ENCODE measurements around the gene ADORA2A.

The ADORA2A gene

DNA sequence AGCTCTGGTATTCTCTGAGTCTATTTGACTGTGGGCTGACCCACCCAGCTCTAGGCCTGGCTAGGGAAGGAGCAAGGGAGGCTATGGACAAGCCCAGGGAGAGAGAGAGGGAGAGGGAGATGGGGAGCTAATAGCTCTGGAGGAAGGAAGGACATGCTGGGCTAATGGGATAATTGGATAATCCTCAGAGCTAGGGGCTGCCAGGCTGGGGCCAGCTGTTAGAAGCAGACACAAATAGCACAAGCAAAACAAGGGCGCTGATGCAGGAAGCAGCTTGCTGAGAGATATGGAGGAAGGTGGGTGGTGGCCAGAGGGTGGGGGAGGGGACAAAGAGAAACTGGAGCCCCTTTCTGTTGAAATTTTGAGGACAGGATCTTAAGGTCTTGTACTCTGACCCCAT, 23.2 kb downstream of the ADORA2A start:
- no peak for DNase-seq (ENCODE audit: low read depth in 3 of 3)

DNA sequence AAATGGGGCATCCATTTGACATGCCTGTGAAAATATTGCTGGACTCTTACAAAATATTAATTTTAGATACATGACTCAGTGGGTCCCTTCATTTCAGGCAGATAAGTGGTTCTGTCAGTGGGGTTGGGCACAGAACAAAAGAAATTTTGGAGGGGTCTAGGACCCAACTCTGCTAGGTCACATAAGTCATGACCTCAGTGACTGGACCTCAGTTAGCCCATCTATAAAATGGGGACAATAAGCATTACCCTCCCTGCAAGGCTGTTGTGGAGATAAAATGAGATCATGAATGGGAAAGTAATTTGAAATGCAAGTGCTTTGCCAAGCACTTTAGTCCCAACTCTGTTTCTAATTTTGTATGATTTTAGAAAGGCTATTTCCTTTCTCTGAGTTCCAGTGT, 23.8 kb downstream of the ADORA2A start:
- DNase-seq (ENCODE audit: low read depth in 3 of 3), result no peak

DNA sequence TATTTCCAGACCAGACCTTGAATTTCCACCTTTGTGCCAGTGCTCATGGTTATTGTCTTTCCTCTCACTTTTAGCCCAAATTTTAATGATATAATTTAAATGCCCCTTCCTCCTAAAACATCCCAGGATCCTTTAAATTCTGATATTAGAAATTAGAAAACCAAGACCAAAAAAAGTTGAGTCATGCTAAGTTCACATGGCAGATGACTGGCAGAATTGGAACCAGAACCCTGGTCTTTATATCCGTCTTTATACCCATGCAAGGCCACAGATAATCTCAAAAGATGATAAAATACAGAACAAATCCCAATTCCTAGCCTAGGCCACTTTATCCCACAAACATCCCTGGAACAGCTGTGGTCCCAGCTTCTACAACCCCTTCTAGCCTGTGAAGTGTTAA, 26.5 kb downstream of the ADORA2A start:
- DNase-seq (ENCODE audit: low read depth in 3 of 3), result no peak

DNA sequence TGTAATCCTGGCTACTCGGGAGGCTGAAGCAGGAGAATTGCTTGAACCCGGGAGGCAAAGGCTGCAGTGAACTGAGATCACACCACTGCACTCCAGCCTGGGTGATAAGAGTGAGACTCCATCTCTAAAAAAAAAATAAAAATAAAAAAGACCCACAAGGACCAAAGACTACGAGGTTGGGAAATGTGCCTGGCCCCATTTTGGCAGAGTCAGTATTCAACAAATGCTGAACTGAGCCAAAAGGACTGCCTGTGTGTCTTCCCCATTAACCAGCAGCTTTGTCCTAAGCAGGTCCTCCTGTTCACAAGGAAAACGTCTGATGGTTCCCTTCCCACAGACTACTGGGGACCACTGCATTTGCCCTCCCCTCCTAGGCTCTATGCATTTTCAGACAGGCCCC, 27.6 kb downstream of the ADORA2A start:
- no peak for DNase-seq (ENCODE audit: low read depth in 3 of 3)

DNA sequence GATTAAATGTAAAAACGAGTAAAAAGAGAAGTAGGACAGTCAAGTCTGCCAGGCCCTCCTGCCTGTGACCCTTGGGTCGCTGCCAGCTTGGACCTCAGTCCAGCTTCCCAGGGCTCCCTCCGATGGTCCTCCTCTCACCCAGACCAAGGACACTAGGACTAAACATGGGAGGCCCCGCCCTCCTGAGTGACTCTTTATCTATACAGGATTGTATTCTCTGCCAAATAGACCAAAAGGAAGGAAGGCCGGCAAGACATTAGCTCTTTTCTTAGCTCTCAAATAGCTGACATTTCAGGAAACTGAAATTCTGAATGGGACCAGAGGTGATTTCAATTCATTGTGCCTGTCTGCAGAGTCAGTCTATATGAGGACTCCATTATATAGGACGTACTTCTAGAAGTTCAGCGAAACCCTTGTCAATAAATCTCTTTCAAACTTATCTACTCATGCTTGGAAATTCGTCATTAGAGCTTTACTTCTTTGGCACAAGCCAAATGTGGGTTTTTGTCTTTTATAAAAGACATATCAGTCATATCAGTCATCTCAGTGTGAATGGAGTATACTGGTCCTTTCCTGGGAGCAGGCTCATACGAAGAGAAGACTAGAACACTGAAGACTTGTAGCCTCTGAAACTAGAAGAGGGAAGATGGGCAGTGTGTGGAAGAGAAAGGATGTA, 28.5 kb downstream of the ADORA2A start:
- no peak for DNase-seq (ENCODE audit: low read depth in 3 of 3)

DNA sequence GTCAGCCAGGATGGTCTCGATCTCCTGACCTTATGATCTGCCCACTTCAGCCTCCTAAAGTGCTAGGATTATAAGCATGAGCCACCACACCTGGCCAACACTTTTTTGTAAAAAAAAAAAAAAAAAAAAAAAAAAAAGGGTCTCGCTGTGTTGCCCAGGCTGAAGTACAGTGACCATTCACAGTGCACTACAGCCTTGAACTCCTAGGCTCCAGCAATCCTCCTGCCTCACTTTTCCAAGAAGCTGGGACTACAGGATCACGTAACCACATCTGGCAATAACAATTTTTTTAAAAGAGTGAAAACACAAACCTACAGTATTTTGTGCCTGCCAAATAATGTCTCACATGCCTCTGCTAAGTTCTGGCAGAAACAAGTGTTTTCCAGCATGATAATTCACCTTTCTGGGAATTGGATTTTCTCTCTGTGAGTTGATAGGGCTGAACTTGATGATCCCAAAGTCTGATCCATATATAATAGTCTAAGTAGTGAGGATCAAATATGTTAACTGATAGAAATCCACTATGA, 30.6 kb downstream of the ADORA2A start:
- DNase-seq (ENCODE audit: low read depth in 3 of 3), result no peak

DNA sequence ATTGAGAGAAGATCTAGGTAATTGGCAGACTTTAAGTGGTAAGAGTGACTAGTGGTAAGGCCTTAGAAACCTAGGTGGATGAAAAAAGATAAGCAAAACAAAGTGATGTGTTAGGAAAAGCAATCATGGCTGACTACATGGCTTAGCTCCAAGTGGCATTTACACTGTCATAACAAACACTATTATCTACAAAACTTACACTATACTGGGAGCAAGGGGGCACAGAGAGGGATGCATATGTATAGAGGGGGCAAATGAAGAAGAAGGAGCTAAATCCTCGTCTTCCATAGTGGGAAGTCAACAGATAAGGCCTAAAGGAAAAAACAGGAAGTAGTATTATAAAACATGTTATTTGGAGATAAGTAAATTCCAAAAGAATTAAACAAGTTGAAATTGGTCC, 32.5 kb downstream of the ADORA2A start:
- no peak for DNase-seq (ENCODE audit: low read depth in 3 of 3)

DNA sequence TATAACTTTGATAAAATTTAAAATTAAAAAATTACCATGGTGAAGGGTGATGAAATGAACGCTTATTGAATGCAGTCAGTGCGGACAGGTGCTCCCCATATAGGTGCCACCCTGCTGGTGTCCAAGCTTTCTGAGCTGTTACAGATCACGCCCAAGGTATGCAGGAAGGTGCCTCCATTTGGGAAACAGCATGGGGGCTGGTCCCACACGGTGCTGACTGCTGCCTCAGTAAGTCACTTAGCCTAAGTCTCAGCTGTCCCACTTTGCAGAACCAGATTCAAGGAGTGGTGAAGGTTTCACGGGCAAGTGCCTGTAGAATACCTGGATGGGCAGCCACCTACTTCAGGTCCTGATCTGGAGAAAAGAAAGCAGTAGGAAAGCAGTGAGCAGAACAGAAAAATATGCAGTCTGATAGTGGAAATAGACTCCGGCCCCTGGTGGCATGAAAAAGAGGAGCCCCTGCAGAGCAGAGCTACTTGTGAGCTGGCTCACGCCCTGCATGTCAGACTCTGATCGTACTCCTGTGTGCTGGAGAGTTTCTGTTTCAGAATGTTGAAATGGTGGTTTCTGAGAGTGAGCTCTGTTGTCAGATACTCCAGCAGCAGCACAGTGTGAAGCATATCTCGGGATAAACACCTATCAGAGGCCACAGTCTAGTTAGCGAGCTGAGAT, 33.2 kb downstream of the ADORA2A start:
- DNase-seq (ENCODE audit: low read depth in 3 of 3), result no peak

DNA sequence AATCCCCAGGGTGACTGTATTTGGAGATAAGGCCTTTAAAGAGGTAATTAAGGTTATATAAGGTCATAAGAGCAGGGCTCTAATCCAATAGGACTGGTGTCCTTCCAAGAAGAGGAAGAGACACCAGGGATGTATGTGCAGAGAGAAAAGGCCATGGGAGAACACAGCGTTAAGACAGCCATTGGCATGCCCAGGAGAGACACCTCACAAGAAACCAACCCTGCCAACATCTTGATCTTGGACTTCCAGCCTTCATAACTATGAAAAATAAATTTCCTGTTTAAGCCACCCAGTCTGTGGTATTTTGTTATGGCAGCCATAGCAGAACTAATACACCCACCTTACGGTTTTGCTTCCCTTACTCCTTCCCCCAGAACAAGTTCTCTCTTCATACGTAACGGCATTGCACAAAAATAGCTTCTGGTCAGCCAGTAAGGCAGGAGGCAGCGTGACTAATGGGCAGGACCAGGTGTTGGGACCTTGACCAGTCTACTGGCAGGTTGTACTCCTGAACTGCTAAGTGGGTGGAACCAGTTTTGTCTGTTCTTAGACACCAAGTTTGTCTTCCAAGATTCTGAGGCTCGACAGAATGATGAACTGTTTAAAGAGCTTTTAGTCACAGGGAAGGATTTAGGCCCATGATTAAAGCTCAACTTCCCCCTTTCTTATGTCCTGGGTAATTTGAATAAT, 35.8 kb downstream of the ADORA2A start:
- DNase-seq (ENCODE audit: low read depth in 3 of 3), result no peak

DNA sequence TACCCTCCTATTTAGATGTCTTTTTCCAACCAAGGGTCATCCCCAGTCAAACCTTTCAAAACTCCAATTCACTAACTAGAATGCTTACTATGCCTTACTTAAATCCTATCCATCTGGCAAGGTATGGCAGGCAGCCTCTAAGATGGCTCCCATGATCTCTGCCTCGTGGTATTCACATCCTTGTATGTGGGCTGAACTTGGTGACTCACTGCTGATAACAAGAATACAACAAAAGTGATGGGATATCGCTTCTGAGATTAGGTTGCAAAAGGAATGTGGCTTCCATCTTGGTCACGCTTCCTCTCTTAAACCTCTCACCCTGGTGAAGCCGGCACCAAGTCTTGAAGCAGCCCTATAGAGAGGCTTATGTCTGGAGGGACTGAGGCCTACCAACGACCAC, 38.2 kb downstream of the ADORA2A start:
- no peak for DNase-seq (ENCODE audit: low read depth in 3 of 3)

DNA sequence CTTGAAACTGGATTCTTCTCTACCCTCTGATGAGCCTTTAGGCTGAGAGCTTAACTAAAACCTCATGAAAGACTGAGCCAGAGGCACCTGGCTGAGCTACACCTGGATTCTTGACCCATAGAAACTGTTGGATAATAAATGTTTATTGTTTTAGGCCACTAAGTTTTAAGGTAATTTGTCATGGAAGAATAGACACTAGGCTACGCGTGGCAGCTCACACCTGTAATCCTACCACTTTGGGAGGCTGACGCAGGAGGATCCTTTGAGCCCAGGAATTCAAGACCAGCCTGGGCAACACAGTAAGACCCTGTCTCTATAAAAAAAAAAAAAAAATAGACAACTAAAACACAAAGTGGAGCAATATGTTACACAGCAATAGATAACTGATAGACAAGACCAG, 38.6 kb downstream of the ADORA2A start:
- no peak for DNase-seq (ENCODE audit: low read depth in 3 of 3)

DNA sequence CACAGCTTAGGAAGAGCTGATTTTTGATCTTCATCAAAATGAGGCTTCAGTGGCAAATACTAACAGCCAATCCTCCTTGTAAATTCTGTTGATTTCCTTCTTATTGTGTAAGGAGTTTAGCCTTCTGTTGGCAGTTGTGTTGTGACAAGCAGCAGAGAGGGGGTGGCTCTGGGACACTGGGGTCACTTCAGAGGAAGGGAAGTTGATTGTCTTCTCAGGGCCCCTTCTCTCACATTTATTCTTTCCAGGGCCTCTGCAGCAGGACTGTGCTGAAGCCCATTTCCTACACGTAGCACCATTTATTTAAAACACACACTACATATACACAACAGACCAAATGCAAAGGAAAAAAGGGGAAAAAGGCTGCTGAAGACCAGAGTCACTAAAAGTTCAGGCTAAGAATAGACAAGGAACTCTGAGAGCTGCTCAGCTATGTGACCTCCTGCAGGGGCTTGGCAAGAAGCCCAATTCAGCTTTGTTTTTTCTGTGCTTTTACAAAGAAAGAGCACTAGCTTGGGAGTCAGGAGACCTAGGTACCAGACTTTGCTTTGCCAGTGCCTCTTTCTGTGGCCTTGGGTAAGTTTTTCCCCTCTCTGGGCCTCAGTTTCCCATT, 39.4 kb downstream of the ADORA2A start:
- no peak for DNase-seq (ENCODE audit: low read depth in 3 of 3)

DNA sequence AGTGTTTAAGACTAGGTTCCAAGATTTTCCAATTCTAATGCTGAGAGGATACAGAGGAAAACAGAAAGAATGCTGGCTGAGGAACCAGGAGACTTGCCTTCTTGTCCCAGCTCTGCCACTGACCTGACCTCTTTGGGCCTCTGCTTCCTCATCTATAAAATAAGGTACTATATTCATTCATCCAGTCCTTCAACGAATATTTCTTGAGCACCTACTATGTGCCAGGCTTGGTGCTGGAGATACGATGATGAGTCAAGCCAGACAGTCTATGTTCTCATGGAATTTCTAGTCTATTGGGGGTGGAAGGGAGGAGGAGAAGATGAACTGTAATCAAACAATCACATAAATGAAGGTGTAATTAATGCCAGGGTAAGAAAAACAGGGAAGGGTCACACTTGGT, 39.9 kb downstream of the ADORA2A start:
- DNase-seq (ENCODE audit: low read depth in 3 of 3), result no peak

DNA sequence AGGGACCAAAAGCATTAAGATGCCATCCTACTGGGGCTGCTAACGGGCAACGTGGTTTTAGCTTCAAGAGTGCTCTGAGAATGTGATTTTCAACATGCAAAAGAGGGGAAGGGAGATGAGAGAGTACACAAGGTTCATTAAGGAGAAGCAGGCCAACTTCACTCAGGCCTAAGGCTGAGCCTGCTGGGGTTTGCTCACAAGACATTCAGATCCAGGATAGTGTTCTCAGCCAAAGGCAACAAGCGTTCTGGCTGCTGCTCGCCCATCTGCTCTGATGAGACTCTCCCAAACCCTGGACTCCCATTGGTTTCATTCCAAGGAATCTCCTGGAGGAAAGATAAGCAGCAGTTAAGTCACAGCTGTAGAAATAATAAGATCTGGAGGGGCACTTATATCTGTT, 44.2 kb downstream of the ADORA2A start:
- no peak for DNase-seq (ENCODE audit: low read depth in 3 of 3)

DNA sequence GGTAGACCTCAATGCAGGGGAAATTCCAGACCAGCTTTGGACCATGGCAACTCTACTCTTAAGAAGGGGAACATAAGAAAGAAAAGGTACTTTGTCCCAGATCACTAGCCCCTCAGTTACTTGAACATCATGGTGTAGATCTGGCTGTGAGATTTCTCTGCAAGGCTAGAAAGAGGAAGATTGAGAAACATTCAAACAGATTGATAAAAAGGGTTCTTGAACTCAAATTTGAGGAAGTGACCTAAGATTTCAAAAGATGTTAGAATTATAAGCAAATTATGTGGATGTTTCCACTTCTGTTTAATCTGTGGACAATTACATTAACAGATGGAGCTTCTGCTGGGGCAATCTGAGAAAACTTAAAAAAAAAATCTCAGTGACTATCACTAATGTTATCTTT, 45.9 kb downstream of the ADORA2A start:
- DNase-seq (ENCODE audit: low read depth in 3 of 3), result no peak

DNA sequence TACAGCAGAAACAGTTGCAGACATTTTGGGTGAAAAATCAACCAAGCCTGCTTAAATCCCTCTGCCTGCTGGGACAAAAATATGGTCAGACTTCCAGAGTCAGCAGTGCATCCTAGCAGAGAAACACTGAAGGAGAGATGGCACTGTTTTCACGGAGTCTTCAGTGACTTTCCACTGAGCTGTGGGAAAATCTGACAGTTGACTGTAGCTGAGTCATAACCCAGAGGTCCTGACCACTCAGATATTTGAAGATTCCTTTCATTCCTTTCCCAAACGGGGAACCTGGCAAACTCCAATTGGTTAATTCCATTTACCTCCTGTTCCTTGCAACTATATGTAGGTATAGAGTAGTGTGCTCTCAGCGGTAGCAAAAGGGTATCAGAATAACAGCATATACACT, 46.8 kb downstream of the ADORA2A start:
- no peak for DNase-seq (ENCODE audit: low read depth in 3 of 3)

DNA sequence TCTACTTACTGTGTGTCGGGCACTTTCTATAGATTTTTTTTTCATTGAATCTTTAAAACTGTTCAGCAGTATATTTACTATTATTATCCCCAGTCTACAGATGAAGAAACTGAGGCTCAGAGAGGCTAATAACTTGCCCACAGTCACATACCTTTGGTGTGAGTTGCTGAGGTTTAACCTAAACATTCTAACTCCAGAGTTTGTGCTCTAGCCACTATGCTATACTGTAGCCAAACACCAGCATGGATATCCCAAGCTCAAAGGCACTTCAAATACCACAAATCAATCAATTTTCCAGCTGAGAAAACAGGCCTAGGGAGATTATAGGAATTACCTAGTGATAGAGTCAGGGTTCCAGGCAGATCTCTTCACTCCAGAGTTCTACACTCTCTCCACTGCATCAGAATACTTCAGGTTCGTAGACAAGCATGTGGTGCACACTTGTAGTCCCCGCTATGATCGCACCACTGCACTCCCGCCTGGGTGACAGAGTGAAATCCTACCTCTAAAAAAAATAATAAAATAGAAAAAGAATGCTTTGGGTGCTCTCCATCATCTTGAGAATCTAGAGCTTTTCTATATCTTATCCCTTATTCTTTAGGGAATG, 47.4 kb downstream of the ADORA2A start:
- no peak for DNase-seq (ENCODE audit: low read depth in 3 of 3)

DNA sequence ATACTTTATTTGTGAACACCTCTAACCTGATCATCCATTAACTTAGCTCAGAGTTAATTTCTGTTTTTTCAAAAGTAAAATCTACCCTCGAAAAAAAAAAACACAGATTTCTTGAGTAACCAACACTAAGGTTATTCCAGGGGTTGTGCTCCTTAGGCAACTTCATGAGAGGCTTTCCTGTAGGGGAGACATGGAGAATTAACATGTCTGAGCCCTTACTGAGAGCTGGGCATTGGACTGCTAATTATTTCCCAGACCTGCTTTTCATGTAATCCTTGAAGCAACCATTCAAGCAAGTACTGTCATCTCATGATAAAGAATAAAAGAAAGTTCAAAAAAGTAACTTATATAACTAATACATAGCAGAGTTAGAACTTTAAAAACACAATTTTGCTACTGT, 54.2 kb downstream of the ADORA2A start:
- DNase-seq (ENCODE audit: low read depth in 3 of 3), result no peak

DNA sequence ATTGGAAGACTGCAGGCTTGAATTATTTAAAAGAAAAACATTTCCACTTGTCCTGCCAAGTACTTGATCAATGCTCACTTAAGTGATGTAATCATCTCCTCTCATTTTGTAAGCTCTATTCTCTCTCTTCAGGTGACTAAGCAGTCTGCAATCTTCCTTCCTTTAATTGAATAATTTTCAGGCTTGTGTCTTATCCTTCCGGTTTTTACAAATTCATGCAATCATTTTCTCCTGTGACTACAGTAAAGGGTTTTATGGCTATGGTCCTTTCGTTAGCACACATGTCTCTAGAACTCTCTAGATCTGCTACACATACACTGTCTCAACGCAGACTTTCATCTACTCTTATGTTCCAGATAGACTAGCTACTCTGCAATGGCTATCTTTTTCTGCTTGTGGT, 55.2 kb downstream of the ADORA2A start:
- no peak for DNase-seq (ENCODE audit: low read depth in 3 of 3)

DNA sequence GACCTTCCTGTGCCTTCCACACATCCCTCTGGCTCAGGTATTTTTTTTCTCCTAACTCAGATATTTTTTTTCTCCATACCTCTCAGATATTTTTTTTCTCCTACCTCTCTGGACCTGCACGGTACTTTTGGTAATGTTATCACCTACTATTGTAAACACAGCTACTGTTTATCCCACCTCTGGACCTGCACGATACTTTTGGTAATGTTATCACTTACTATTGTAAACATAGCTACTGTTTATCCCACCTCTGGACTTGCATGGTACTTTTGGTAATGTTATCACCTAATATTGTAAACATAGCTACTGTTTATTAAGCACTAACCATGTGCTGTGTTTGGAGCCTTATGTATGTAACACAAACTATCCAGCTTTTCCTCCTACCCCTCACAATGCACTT, 55.6 kb downstream of the ADORA2A start:
- no peak for DNase-seq (ENCODE audit: low read depth in 3 of 3)

DNA sequence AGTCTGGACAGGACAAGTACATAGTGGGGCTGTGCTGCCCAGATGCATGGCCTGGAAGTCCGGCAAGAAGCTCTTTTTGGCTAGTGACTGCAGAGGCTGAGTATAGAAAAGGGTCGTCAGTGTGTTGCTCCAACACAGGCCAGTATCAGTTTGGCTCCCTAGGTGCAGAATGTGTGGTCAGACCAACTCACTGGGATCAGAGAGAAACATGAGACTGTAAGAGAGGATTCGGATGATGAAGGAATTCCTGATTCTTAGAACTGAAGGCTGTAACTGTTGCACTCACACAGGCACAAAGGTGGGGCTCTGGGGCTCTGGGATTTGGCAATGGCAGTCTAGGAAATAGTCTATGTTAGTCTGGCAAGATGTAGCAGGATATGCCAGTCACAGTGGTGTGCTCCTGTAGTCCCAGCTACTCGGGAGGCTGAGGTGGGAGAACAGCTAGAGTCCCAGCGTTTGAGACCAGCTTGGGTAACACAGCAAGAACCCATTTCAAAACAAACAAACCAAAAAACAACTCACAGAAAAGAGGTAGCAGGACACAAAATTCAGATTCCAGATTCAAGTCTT, 56.7 kb downstream of the ADORA2A start:
- no peak for DNase-seq (ENCODE audit: low read depth in 3 of 3)

DNA sequence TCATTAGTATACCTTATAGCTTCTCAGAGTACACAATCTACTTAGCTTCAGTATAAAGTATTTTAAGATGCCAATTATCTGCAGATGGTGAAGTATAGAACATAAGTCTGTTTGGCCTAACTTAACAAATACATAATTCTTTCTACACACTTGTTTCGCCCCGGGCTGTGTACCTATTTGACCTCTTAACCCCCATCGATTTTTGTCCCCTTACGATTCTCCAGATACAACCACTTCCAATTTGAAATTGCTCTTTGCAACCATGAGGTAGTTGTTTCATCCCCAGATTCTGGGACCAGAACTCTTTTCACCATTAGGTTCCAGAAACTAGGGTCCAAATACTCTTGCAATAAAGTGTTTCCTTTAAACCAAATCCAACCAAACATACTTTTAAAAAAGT, 57.8 kb downstream of the ADORA2A start:
- DNase-seq (ENCODE audit: low read depth in 3 of 3), result no peak
